Trophoblast cell (in vitro differentiated cells and primary cell): ENCODE data around the gene DUSP21.
"Not testable (repeated sequence)": the region's sequence is repeated elsewhere in the genome, so short reads cannot be mapped to it uniquely, and the experiment has no call there.

Experiments used
- DNase-seq, 2 donors: peaks; one replicate each; pipeline ENCODE4 v3.0.0-alpha.2; 2016
- H2AFZ ChIP-seq: 2 replicates; pipeline ENCODE4 v1.6.1; 2013; ENCODE audit warnings: low read length, moderate library complexity, mild to moderate bottlenecking; ENCODE audit not compliant: insufficient read depth, poor library complexity
- H2AK5ac ChIP-seq: 2 replicates; pipeline ENCODE4 v1.6.1; 2013; ENCODE audit warnings: mild to moderate bottlenecking, low read length
- H2BK120ac ChIP-seq: 2 replicates; pipeline ENCODE4 v1.6.1; 2013; ENCODE audit warnings: low read length, mild to moderate bottlenecking, moderate library complexity; ENCODE audit not compliant: insufficient read depth, poor library complexity
- H2BK12ac ChIP-seq: 2 replicates; pipeline ENCODE4 v1.6.1; 2013; ENCODE audit warnings: mild to moderate bottlenecking, low read length, moderate library complexity
- H2BK5ac ChIP-seq: 2 replicates; pipeline ENCODE4 v1.6.1; 2013; ENCODE audit warnings: low read length, low read depth, moderate library complexity, mild to moderate bottlenecking; ENCODE audit not compliant: poor library complexity
- H3K14ac ChIP-seq: 2 replicates; pipeline ENCODE4 v1.6.1; 2013; ENCODE audit warnings: mild to moderate bottlenecking, low read length
- H3K18ac ChIP-seq: 2 replicates; pipeline ENCODE4 v1.6.1; 2013; ENCODE audit warnings: mild to moderate bottlenecking, low read length
- H3K23ac ChIP-seq: 2 replicates; pipeline ENCODE4 v1.6.1; 2013; ENCODE audit warnings: low read length
- H3K27ac ChIP-seq: 2 replicates; pipeline ENCODE4 v1.5.1; 2013; ENCODE audit warnings: low read depth, mild to moderate bottlenecking, inconsistent platforms, low read length, moderate library complexity
- H3K27me3 ChIP-seq: 2 replicates; pipeline ENCODE4 v1.6.1; 2013; ENCODE audit warnings: inconsistent platforms, mild to moderate bottlenecking, low read length, moderate library complexity; ENCODE audit not compliant: insufficient read depth
- H3K36me3 ChIP-seq, 2 experiments: 1 replicate in 1 of 2; 2 replicates in 1 of 2; pipeline ENCODE4 v1.6.1; 2013; ENCODE audit warnings: low read length in 2 of 2, mild to moderate bottlenecking in 2 of 2, moderate library complexity in 1 of 2; ENCODE audit not compliant: insufficient read depth in 2 of 2, control insufficient read depth in 1 of 2
- H3K4ac ChIP-seq: 2 replicates; pipeline ENCODE4 v1.6.1; 2013; ENCODE audit warnings: low read depth, mild to moderate bottlenecking, low read length, moderate library complexity
- H3K4me1 ChIP-seq, 2 experiments: 1 replicate in 1 of 2; 2 replicates in 1 of 2; pipeline ENCODE4 v1.6.1; 2013; ENCODE audit warnings: low read length in 2 of 2, mild to moderate bottlenecking in 2 of 2, moderate library complexity in 1 of 2; ENCODE audit not compliant: insufficient read depth in 2 of 2, control insufficient read depth in 1 of 2
- H3K4me2 ChIP-seq: 2 replicates; pipeline ENCODE4 v1.6.1; 2013; ENCODE audit warnings: inconsistent platforms, mild to moderate bottlenecking, low read length, moderate library complexity
- H3K4me3 ChIP-seq: 2 replicates; pipeline ENCODE4 v1.5.1; 2013; ENCODE audit warnings: mild to moderate bottlenecking, low read depth, low read length, inconsistent platforms
- H3K79me1 ChIP-seq: one replicate; pipeline ENCODE4 v1.6.1; 2013; ENCODE audit warnings: low read length
- H3K79me2 ChIP-seq: 2 replicates; pipeline ENCODE4 v1.6.1; 2013; ENCODE audit warnings: low read length, mild to moderate bottlenecking; ENCODE audit not compliant: control insufficient read depth, insufficient read depth, poor library complexity
- H3K9ac ChIP-seq: 2 replicates; pipeline ENCODE4 v1.6.1; 2013; ENCODE audit warnings: mild to moderate bottlenecking, low read length
- H3K9me3 ChIP-seq: 2 replicates; pipeline ENCODE4 v1.6.1; 2013; ENCODE audit warnings: low read depth, mild to moderate bottlenecking, control low read depth, inconsistent platforms, low read length; ENCODE audit not compliant: insufficient read depth
- H4K12ac ChIP-seq: 2 replicates; pipeline ENCODE4 v1.6.1; 2013; ENCODE audit warnings: low read depth, mild to moderate bottlenecking, low read length, moderate library complexity
- H4K8ac ChIP-seq: 2 replicates; pipeline ENCODE4 v1.6.1; 2013; ENCODE audit warnings: low read depth, mild to moderate bottlenecking, low read length, moderate library complexity
- H4K91ac ChIP-seq: one replicate; pipeline ENCODE4 v1.6.1; 2013; ENCODE audit warnings: low read depth, mild to moderate bottlenecking, low read length, moderate library complexity
- WGBS: extraction: QIAGEN DNeasy Blood & Tissue Kit; methylation state at CpG from one replicate; pipeline ENCODE4 v1.1.7; 2013; ENCODE audit warnings: missing lambda C conversion rate; ENCODE audit not compliant: insufficient read length, insufficient coverage; ENCODE audit errors: extremely low coverage; 5-methylcytosine and 5-hydroxymethylcytosine counted together

DUSP21 gene

GRCh38 chrX:44844204-44844603 lies 383 bp downstream of the DUSP21 start:
- H3K9ac ChIP-seq = no peak overlapping the region
- no peak overlapping the region for H4K91ac ChIP-seq

DNA sequence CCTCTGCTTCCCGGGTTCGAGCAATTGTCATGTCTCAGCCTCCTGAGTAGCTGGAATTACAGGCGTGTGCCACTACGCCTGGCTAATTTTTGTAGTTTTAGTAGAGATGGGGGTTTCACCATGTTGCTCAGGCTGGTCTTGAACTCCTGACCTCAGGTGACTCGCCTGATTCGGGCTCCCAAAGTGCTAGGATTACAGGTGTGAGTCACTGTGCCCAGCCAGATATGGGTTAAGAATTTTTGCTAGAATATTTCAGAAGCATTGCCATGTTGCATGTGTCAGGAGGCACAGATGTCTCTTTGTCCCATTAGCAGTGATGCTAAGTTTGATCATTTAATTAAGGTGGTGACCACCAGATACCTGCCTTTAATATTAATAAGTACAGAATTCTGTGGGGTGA lies 7.1 kb downstream of the DUSP21 start:
- H3K18ac ChIP-seq, H4K91ac ChIP-seq, H3K4me1 ChIP-seq, H3K4me2 ChIP-seq, H3K23ac ChIP-seq, H2BK5ac ChIP-seq, H3K27me3 ChIP-seq, H2BK12ac ChIP-seq, DNase-seq, H3K27ac ChIP-seq, H3K79me2 ChIP-seq, H3K9me3 ChIP-seq, H2AFZ ChIP-seq, H2AK5ac ChIP-seq, H2BK120ac ChIP-seq, H4K8ac ChIP-seq, H4K12ac ChIP-seq, H3K9ac ChIP-seq, H3K79me1 ChIP-seq, H3K4me3 ChIP-seq, H3K4ac ChIP-seq, H3K14ac ChIP-seq, H3K36me3 ChIP-seq: not testable (repeated sequence)
- no CpG with 5 or more reads among the region's 6 CpGs for WGBS

More at GRCh38 chrX:44844204-44844603, 383 bp downstream of the DUSP21 start:
- H3K27me3 ChIP-seq = no peaks in the 10 kb centered on the region
- H4K8ac ChIP-seq = no peak overlapping the region
- no peak overlapping the region for H4K12ac ChIP-seq
- no peaks in the 10 kb centered on the region for H3K79me2 ChIP-seq
- no peaks in the 10 kb centered on the region for H3K9me3 ChIP-seq
- H2BK12ac ChIP-seq = no peak overlapping the region
- no CpG with 5 or more reads among the region's 26 CpGs for WGBS
- H2AK5ac ChIP-seq = no peak overlapping the region
- no peak overlapping the region for H3K4me2 ChIP-seq
- DNase-seq = no peak
- no peaks in the 10 kb centered on the region for H3K79me1 ChIP-seq
- no peak overlapping the region for H2BK120ac ChIP-seq
- no peak overlapping the region for H3K14ac ChIP-seq
- no peak overlapping the region for H3K18ac ChIP-seq
- H3K4me3 ChIP-seq = no peak overlapping the region
- H3K36me3 ChIP-seq = no peaks in the 10 kb centered on the region
- no peak overlapping the region for H3K27ac ChIP-seq
- H3K4me1 ChIP-seq = no peaks in the 10 kb centered on the region
- H2AFZ ChIP-seq = no peak overlapping the region
- no peak overlapping the region for H3K4ac ChIP-seq
- H3K23ac ChIP-seq = no peak overlapping the region
- H2BK5ac ChIP-seq = no peak overlapping the region

- DNase-seq = no peak
- Histone ChIP-seq H3K23ac (no peak overlapping the region), H2BK12ac (no peak overlapping the region), H3K4me2 (peak overlapping the region; percentile 43), H4K8ac (no peak overlapping the region), H3K9me3 (no peaks in the 10 kb centered on the region), H3K79me2 (peaks cover 10% of the 10 kb centered on the region), H4K12ac (peak overlapping the region; percentile 30), H2AK5ac (no peak overlapping the region), H4K91ac (no peak overlapping the region), H3K79me1 (peaks cover 17% of the 10 kb centered on the region), H2BK120ac (no peak overlapping the region), H3K9ac (no peak overlapping the region), H2AFZ (no peak overlapping the region), H3K27ac (no peak overlapping the region), H3K27me3 (no peaks in the 10 kb centered on the region), H2BK5ac (no peak overlapping the region), H3K4ac (no peak overlapping the region), H3K4me3 (no peak overlapping the region), H3K18ac (no peak overlapping the region), H3K14ac (no peak overlapping the region), H3K4me1 (peaks cover 2% of the 10 kb centered on the region in 2 experiments), H3K36me3 (no peaks in the 10 kb centered on the region)
- WGBS = no CpG with 5 or more reads among the region's 16 CpGs
These were observed 27.4 kb downstream of the DUSP21 start for GRCh38 chrX:44871114-44871645.

GRCh38 chrX:44871931-44872820 lies 28.4 kb downstream of the DUSP21 start:
- H4K91ac ChIP-seq = peak overlapping the region; percentile 97
- peak overlapping the region; percentile 94 for H3K4ac ChIP-seq
- peak overlapping the region; percentile 68 for H3K4me3 ChIP-seq
- peaks cover 2% of the 10 kb centered on the region in 2 experiments for H3K4me1 ChIP-seq
- peak overlapping the region; percentile 71 for H3K4me2 ChIP-seq
- H2AK5ac ChIP-seq = peak overlapping the region; percentile 79
- H3K27me3 ChIP-seq = no peaks in the 10 kb centered on the region
- peak overlapping the region; percentile 94 for H3K18ac ChIP-seq
- peak overlapping the region; percentile 96 for H3K14ac ChIP-seq
- H4K12ac ChIP-seq = peak overlapping the region; percentile 74
- no CpG with 5 or more reads among the region's 60 CpGs for WGBS
- H3K36me3 ChIP-seq = no peaks in the 10 kb centered on the region
- H3K27ac ChIP-seq = peak overlapping the region; percentile 96
- no peak overlapping the region for H3K23ac ChIP-seq
- DNase-seq = peak in 1 of 2 donors; percentile 47
- peak overlapping the region; percentile 15 for H3K9ac ChIP-seq
- H3K79me2 ChIP-seq = peaks cover 10% of the 10 kb centered on the region
- no peaks in the 10 kb centered on the region for H3K9me3 ChIP-seq
- peak overlapping the region; percentile 52 for H2AFZ ChIP-seq
- H3K79me1 ChIP-seq = peaks cover 17% of the 10 kb centered on the region
- H2BK120ac ChIP-seq = peak overlapping the region; percentile 74
- H2BK12ac ChIP-seq = peak overlapping the region; percentile 40
- H2BK5ac ChIP-seq = peak overlapping the region; percentile 83
- H4K8ac ChIP-seq = peak overlapping the region; percentile 86
